ENCODE results near the gene OR5D18.
"Not testable (repeated sequence)": the region's sequence is repeated elsewhere in the genome, so short reads cannot be mapped to it uniquely, and the experiment has no call there.

The OR5D18 gene

GRCh38 chr11:55819330-55819729, at the start of gene OR5D18:
OR5D18 (plus strand) TSS chr11:55819630; CDS start chr11:55819630, 0 bp downstream.
- DNase-seq = no peak

- DNase-seq = no peak
Observed at GRCh38 chr11:55773138-55773537, 46.3 kb upstream of the OR5D18 start, which contains the start of gene OR5D13. OR5D13 (plus strand) TSS chr11:55773438; CDS start chr11:55773438, 0 bp downstream.

- DNase-seq = no peak
Observed at GRCh38 chr11:55791606-55792005, 27.8 kb upstream of the OR5D18 start.

GRCh38 chr11:55793321-55793720, 26.1 kb upstream of the OR5D18 start:
- DNase-seq = no peak

GRCh38 chr11:55795256-55795655, 24.2 kb upstream of the OR5D18 start, which contains the start of gene OR5D14:
OR5D14 (plus strand) TSS chr11:55795556; CDS start chr11:55795556, 0 bp downstream.
- DNase-seq = no peak

- DNase-seq = no peak
Observed at GRCh38 chr11:55806248-55806647, 13.2 kb upstream of the OR5D18 start.

GRCh38 chr11:55811067-55811466, 8.4 kb upstream of the OR5D18 start, which contains the start of gene OR5L1:
OR5L1 (plus strand) TSS chr11:55811367; CDS start chr11:55811467, 100 bp downstream.
- no peak for DNase-seq

GRCh38 chr11:55826919-55827318, 7.5 kb downstream of the OR5D18 start, which contains the start of gene OR5L2:
OR5L2 (plus strand) TSS chr11:55827219; CDS start chr11:55827219, 0 bp downstream.
- no peak for DNase-seq

GRCh38 chr11:55838452-55838851, 19.0 kb downstream of the OR5D18 start, which contains the start of gene OR5D16:
OR5D16 (plus strand) TSS chr11:55838752; CDS start chr11:55838752, 0 bp downstream.
- no peak for DNase-seq

GRCh38 chr11:55847453-55847852, 28.0 kb downstream of the OR5D18 start:
- DNase-seq = no peak

GRCh38 chr11:55849037-55849436, 29.6 kb downstream of the OR5D18 start:
- no peak for DNase-seq

- DNase-seq = no peak
Observed at GRCh38 chr11:55852141-55852540, 32.7 kb downstream of the OR5D18 start.

- DNase-seq = no peak
Observed at GRCh38 chr11:55854704-55855103, 35.3 kb downstream of the OR5D18 start.

- not testable (repeated sequence) for DNase-seq
Observed at GRCh38 chr11:55867354-55867753, 47.9 kb downstream of the OR5D18 start.

All from activated effector memory CD4-positive, alpha-beta T cell treated with anti-CD3 and anti-CD28 coated beads, Interleukin-2, amount 50 U/mL, for 16 hours (primary cell).